Hindlimb muscle (tissue), 1 donor: ENCODE results near the gene WAS. TPM values are rescaled to one million over a fixed set of nuclear protein-coding genes. Genes with fewer than 3 reads are reported as not detected.
"Not testable (repeated sequence)": the region's sequence is repeated elsewhere in the genome, so short reads cannot be mapped to it uniquely, and the experiment has no call there.

Source experiments
- DNase-seq: peaks from one replicate; pipeline ENCODE4 v3.0.0-alpha.2; 2013
- polyA plus RNA-seq: library from polyadenylated mRNA; unstranded; fragments of 120-200 nt; gene quantifications from one replicate; pipeline ENCODE4 v1.2.1, GENCODE V29; 2013; ENCODE audit not compliant: insufficient read length

WAS gene
- polyA plus RNA-seq: 4.2 TPM

DNA sequence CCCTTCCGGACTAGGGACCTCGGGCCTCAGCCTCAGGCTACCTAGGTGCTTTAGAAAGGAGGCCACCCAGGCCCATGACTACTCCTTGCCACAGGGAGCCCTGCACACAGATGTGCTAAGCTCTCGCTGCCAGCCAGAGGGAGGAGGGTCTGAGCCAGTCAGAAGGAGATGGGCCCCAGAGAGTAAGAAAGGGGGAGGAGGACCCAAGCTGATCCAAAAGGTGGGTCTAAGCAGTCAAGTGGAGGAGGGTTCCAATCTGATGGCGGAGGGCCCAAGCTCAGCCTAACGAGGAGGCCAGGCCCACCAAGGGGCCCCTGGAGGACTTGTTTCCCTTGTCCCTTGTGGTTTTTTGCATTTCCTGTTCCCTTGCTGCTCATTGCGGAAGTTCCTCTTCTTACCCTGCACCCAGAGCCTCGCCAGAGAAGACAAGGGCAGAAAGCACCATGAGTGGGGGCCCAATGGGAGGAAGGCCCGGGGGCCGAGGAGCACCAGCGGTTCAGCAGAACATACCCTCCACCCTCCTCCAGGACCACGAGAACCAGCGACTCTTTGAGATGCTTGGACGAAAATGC, at the start of gene WAS:
Gene WAS (plus strand): TSS at position 389 of the 572 bp plus-strand sequence. CDS start 55 bp downstream, at position 444.
- no peak for DNase-seq

DNA sequence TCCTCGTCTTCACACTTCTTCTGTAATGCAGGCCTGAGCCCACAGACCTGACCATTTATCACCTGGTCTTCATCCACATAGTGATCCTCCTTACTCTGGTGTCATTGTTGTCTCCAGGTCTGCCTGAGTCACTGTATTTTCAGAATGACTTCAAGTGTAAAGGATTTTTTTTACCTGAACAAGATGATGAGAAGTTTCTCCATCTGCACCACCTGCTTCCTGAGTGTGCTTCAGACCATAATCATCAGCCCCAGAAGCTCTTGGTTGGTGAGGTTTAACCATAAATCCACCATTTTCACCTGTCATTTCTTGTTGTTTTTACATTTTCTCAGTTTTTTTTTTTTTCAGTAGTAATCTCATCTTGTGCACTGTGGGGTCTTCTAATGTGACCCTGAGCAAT, 47.3 kb upstream of the WAS start:
- no peak for DNase-seq

DNA sequence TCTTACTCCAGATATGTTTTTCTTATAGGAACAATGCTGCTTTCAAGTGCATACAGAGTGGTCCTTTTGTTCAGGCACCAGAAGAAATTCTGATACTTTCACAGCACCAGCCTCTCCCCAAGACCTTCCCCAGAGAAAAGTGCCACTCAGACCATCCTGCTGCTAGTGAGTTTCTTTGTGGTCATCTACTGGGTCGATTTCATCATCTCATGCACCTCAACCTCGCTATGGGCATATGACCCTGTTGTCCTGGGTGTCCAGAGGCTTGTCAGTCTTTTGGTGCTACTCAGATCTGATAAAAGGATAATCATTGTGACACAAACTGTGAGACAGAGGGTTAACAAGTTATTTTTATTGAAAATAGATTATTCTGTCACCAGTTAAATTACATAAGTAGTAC, 46.8 kb upstream of the WAS start:
- DNase-seq: no peak

DNA sequence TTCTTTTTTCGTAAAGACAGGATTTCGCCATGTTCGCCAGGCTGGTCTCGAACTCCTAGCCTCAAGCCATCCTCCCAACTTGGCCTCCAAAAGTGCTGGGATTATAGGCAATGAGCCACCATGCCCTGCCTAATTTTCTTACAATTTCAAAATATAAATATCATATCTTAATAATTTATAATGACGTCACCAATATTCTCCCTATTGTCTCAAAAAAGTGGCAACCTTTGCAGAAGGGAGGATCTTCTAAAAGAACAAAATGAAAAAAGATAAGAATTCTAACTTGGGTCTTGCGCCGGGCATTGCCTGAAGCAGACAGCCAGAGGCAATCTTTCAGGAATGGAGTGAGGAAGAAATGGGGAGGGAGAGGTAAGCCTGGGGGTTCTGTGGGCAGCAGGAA, 37.9 kb upstream of the WAS start:
- DNase-seq: no peak

DNA sequence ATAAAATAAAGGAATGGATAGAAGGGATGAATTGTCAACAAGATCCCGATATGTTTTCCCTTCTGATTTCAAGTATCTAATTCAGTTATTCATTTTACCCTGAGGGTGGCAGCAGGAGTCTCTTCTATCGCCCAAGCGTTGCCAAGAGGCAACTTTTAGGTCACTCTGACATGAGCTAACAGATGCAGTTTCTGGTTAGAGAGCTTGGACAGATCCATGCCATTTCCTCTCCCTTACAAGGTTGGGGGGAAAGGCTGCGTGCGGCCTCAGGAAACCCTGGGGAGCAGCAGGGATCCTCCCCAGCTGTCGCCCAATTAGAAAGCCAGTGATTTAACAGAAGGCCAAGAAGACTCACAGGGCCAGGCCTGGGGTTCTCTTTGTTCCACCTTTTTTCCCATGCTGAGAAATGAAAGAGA, 35.3 kb upstream of the WAS start:
- DNase-seq: peak; percentile 39

DNA sequence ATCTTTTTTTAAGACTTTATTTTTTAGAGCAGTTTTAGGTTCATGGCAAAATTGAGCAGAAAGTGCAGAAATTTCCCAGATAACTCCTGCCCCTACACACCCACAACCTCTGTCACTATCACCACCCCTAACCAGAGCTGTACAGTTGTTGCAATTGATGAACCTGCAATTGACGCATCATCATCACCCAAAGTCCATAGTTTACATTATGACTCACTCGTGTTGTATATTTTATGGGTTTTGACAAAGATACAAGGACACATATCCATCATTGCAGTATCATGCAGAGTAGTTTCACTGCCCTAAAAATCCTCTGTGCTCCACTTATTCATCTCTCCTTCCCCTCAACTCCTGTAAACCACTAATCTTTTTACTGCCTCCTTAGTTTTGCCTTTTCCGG, 34.5 kb upstream of the WAS start:
- DNase-seq: no peak

DNA sequence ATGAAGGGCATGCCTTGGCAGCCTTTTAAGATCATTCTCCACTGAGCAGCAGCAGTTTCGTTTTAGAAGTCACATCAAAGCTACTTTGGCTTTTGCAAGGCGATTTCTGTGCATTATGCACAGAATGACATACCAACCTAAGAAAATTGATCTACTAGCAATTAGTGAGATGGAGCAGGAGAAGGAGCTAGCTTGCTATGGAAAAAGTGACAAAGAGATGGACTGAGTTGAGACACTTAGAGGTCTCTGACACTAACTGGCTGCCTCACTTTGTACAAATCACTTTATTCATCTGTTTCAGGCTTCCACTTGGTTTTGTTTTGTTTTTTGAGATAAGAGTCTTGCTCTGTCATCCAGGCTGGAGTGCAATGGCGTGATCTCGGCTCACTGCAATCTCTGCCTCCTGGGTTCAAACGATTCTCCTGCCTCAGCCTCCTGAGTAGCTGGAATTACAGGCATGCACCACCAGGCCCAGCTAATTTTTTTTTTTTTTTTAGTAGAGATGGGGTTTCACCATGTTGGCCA, 31.5 kb upstream of the WAS start:
- DNase-seq: not testable (repeated sequence)

DNA sequence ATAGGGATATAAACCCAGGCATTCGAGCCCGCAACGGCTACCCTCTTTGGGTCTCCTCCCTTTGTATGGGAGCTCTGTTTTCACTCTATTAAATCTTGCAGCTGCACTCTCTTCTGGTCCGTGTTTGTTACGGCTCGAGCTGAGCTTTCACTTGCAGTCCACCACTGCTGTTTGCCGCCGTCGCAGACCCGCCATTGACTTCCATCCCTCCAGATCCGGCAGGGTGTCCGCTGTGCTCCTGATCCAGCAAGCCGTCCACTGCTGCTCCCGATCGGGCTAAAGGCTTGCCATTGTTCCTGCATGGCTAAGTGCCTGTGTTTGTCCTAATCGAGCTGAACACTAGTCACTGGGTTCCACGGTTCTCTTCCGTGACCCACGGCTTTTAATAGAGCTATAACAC, 28.9 kb upstream of the WAS start:
- DNase-seq: not testable (repeated sequence)

DNA sequence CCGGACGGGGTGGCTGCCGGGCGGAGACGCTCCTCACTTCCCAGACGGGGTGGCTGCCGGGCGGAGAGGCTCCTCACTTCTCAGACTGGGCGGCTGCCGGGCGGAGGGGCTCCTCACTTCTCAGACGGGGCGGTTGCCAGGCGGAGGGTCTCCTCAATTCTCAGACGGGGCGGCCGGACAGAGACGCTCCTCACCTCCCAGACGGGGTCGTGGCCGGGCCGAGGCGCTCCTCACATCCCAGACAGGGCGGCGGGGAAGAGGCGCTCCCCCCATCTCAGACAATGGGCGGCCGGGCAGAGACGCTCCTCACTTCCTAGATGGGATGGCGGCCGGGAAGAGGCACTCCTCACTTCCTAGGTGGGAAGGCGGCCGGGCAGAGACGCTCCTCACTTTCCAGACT, 23.9 kb upstream of the WAS start:
- not testable (repeated sequence) for DNase-seq

DNA sequence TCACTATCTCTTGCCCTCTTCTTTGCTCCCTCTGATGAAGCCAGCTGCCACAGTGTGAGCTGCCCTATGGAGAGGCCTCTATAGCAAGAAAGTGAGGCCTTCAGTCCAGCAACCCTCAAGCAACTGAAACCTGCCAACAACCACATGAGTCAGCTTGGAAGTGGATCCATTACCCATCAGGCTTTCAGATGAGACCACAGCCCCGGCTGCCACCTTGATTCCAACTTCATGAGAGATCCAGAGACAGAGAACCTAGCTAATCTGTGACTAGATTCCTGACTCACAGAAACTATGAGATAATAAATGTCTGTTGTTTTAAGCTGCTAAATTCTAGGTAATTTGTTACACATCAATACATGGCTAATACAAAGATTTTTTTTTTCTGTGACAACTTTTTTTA, 20.4 kb upstream of the WAS start:
- no peak for DNase-seq

DNA sequence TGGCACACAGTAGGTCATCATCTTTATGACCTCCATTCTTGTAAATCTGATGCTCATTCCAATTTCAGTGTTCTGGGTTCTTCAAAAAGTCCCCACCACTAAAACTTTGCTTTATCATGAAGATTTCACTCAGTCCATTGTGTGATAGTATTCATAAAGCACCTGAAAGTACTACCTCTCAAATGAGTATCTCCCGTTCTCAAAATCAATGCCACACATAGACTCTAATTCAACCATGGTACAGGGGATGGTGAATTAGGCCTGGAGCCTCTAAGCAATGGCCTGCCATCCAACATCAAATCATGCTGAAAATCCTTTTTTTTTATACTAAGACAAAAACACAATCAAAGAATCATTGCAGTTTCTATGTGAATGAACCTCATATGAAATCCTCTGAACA, 19.4 kb upstream of the WAS start:
- no peak for DNase-seq

DNA sequence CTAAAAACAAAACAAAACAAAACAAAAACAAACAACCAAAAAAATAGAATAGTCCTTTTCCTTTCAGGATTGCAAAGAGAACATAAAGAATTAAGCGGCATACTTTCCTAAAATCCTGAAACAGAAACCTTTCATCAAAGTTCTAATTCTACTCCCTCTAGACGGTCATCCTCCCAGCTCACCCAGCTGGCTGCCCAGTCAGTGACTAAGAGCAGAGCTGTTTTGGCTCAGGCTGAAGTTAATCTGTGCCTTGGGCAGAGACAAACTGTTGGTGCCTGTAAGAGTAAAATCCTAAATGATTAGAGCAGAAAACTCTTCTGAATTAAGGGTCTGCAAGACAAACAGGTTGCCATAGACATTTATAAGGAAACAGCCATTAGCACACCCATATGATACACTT, 17.6 kb upstream of the WAS start:
- no peak for DNase-seq

DNA sequence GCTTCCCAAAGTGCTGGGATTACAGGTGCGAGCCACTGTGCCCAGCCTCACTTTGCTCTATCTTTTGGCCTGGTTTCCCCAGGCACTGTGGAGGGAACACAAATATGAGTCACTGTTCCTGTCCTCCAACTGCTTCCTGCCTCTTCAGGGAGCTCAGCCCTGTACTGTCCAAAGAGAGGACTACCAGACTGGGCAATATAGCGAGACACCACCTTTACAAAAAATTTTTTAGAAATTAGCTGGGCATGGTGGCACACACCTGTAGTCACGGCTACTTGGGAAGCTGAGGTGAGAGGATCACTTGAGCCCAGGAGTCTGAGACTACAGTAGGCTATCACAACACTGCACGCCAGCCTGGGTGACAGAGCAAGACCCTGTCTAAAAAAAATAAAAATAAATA, 16.9 kb upstream of the WAS start:
- DNase-seq: no peak

DNA sequence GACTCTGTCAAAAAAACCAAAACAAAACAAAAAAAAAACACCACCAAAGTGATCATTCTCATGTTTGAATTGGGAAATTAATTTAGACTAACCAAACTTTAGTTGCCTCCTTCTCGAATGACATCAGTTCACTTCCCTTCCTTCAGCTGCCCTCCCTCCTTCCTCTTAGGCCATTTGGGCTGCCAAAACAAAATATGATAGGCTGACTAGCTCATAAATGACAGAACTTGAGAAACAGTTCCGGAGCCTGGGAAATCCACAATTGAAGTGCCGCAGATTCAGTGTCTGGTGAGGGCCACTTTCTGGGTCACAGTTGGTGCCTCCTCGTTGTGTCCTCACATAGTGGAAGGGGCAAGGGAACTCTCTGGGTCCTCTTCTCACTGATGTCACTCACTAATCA, 16.1 kb upstream of the WAS start:
- no peak for DNase-seq

DNA sequence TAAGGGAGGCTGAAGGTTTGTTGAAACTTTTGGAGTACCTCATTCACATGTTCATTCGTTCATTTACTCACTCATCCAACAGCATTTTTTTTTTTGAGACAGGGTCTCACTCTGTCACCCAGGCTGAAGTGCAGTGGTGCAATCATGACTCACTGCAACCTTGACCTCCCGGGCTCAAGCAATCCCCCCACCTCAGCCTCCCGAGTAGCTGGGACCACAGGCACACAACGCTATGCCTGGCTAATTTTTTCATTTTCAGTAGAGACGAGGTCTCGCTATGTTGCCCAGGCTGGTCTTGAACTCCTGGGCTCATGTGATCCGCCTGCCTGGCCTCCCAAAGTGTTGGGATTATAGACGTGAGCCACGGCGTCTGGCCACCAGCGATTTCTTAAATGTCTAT, 15.4 kb upstream of the WAS start:
- DNase-seq: not testable (repeated sequence)

DNA sequence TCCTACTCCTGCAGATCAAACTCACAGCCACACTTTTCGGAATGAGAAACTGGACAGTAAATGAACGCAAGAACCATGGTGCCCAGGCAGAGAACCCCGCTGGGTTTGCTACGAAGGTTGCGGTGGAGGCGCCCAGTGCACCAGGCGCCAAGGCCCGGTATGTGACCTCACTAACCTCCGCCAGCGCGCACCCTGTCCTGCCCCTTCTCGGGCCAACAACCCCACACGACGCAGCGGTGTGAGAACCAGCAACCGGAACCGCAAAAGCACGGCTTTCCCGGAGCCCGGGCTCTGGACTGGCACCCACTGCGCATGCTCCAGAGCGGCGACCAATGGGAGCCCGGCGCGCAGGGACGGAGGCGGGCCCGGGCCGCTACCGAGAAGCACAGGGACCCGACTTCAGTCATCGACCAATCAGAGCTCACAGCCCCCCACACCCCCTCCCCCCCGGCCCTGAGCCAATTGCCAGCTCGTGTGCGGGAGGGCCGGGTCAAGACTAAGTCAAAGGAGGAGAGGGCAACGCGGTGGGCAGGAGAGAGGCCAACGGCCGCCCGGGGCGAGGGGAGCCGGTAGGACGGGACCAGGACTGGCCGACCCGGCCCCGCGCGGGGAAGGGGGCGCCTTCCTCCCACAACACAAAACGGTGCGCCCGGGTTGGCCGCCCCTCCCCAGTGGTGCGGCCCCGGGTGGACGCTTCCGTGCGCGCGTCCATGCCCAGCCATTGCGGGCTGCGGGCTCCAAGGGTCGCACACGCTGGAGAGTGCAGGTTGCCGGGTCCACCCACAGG, 7.3 kb upstream of the WAS start:
- DNase-seq: peak; percentile 80

DNA sequence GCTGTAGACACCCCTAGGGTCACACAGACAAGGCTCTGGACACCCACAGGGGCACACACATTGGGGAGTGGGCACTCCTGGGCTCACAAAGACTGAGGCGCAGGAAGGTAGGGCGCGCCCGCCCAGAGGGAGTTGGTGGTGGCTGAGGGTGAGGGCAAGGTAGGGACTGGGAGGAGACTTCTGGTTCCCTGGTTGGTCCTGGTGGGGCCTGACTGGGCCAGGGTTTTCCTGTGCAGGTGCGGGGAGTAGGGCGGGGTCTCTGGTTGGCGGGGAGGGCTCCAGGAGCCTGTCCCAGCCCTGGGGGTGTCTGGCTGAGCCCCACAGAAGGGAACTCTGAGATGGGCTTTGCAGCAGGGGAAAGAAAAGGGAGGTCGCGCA, 6.7 kb upstream of the WAS start:
- DNase-seq: no peak

DNA sequence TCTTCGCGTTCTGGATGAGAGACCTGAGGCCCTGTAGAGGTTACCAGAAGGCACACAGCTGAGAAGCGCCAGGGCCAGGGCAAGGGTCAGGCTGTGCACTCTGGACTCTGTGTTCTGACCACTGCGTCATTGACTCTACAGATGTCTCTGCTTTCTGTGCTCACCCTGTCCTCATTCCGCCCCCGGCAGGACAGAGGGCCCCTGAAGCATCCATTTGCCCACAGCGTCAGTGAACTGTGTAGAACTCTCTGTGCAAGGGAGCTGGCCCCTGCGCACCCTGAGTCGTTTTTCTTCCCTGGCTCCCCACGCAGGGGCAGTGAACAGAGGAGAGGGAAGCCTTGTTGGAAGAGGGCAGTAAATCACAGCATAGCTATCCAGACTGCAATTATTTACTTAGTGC, 6.1 kb upstream of the WAS start:
- no peak for DNase-seq

DNA sequence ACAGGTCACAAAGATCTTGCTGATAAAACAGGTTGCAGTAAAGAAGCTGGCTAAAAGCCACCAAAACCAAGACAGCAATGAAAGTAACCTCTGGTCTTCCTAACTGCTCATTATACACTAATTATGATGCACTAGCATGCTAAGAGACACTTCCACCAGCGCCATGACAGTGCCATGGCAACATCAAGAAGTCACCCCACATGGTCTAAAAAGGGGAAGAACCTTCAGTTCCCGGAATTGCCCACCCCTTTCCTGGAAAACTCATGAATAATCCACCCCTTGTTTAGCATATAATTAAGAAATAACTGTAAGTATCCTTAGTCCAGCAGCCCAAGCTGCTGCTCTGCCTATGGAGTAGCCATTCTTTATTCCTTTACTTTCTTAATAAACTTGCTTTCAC, 3.1 kb upstream of the WAS start:
- DNase-seq: not testable (repeated sequence)

DNA sequence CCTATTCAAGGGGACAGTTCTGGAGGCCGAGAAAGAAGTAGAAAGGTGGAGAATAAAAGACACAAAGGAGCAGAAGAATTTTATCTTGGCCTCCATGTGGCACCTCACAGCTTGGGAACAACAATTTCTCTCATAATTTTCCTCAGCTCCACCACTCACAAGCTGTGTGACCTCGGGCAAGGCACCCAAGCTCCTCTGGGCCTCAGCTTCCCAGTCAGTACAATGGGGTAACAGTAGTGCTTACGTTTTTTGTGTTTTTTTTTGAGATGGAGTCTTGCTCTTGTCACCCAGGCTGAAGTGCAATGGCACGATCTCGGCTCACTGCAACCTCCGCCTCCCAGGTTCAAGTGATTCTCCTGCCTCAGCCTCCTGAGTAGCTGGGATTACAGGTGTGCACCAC, 2.7 kb upstream of the WAS start:
- not testable (repeated sequence) for DNase-seq

DNA sequence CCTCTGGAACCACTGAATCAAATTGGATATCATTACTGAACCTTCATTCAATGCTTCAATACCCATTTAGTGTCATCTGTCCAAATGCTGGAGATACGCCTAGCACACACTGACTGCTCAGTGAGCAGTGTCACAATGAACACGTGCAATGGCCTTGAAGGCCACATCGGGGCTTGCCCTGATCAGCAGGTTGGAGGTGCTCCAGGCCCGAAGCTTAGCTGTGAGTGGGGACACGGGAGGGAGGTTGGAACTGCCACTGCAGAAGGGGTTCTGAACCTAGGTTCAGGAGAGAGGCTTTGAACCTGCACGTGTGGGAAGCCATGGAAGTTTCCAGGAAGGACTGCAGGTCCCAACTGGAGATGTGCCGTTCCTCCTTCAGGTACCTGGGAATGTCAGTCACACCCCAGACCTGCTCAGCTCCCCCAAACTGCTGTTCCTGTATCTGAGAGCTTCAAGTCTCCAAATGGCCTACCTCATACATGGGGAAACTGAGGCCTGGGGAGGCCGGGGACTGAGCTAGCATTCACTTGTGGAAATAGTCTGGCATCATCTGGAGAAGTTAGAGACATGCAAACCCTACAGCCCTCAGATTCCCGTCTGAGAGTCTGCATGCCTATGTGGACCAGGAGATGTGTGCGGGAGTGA, 1.9 kb upstream of the WAS start:
- no peak for DNase-seq

DNA sequence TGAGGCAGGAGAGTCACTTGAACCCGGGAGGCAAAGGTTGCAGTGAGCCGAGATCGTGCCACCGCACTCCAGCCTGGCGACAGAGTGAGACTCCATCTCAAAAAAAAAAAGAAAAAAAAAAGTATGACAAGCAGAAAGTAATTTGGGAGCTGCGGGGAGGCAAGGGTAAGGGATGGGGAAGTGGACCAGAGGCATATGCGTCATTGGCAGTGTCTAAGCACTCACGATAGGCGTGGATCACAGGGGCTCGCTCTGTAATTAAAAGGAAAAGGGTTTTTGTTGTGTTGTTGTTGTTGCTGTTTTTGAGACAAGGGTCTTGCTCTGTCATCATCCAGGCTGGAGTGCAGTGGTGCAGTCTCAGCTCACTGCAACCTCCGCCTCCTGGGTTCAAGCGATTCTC, 804 bp upstream of the WAS start:
- not testable (repeated sequence) for DNase-seq

DNA sequence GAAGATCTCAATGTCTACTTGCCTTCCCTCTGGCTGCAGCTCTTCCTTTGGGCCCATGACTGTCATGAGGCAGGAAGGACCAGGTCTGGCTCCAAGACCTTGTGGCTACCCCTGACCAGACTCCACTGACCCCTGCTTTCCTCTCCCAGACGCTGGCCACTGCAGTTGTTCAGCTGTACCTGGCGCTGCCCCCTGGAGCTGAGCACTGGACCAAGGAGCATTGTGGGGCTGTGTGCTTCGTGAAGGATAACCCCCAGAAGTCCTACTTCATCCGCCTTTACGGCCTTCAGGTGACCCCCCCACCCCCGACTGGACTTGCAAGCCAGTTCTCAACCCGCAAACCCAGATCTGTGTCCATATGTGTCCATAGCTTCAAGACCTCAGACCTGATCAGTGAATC, 535 bp downstream of the WAS start:
- no peak for DNase-seq

DNA sequence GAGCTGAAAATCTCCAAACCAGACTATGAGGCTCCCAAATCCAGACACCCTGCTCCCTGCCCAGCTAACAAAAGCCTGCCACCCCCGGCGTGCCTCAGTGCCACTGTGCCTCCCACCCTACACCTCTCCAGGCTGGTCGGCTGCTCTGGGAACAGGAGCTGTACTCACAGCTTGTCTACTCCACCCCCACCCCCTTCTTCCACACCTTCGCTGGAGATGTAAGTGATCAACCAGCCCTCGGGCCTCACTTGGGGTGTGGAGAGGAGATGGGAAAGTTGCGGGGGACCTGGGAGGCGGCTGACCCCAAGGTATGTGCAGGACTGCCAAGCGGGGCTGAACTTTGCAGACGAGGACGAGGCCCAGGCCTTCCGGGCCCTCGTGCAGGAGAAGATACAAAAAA, 1.8 kb downstream of the WAS start:
- no peak for DNase-seq
